Hepatocyte (in vitro differentiated cells): ENCODE measurements around the gene TRAPPC8.

Experiments used
- CTCF ChIP-seq: fragments of 200-600 bp; sonication (generic); IDR thresholded peaks from 2 replicates; pipeline ENCODE4 v1.5.1; 2016; ENCODE audit warnings: antibody characterized with exemption, mild to moderate bottlenecking; ENCODE audit not compliant: poor library complexity
- EZH2 ChIP-seq: fragments of 200-600 bp; sonication (generic); IDR thresholded peaks from 2 replicates; pipeline ENCODE4 v1.6.1; 2016; ENCODE audit warnings: antibody characterized with exemption, mild to moderate bottlenecking, borderline replicate concordance
- EZH2phosphoT487 ChIP-seq: fragments of 200-600 bp; sonication (generic); IDR thresholded peaks from one replicate; pipeline ENCODE4 v1.6.1; 2018; ENCODE audit warnings: antibody characterized with exemption, mild to moderate bottlenecking, low read depth, moderate library complexity; ENCODE audit not compliant: unreplicated experiment, severe bottlenecking

GRCh38 chr18:31837879-31838278 lies 105.0 kb downstream of the TRAPPC8 start:
- TF ChIP-seq CTCF, result no peak
- TF ChIP-seq EZH2, result no peak
- TF ChIP-seq EZH2phosphoT487, result no peak
